Measurements from ENCODE around the gene AP2A1.

- TF ChIP-seq POLR2AphosphoS5 (IDR thresholded peaks at IDR 0.05) = no peak
- no peak for TF ChIP-seq CTCF (IDR thresholded peaks at IDR 0.05; ENCODE audit: poor library complexity, severe bottlenecking)
- TF ChIP-seq REST (IDR thresholded peaks at IDR 0.05; ENCODE audit: borderline replicate concordance) = no peak
- no peak for TF ChIP-seq EZH2 (IDR thresholded peaks at IDR 0.05; ENCODE audit: borderline replicate concordance, insufficient read depth, low read length, poor library complexity, severe bottlenecking)
- TF ChIP-seq MXI1 (conservative IDR thresholded peaks at IDR 0.05; ENCODE audit: poor library complexity, severe bottlenecking) = no peak
- no peak for TF ChIP-seq EP300 (conservative IDR thresholded peaks at IDR 0.05; ENCODE audit: poor library complexity, severe bottlenecking)
- no peak for TF ChIP-seq RAD21 (conservative IDR thresholded peaks at IDR 0.05)
- no peak for TF ChIP-seq TAF1 (IDR thresholded peaks at IDR 0.05; ENCODE audit: low read depth)
Measured at GRCh38 chr19:49749771-49750170, 17.0 kb upstream of the AP2A1 start.

All from neural cell (in vitro differentiated cells).